OCI-LY3 (cell line): ENCODE results near the gene MRPS5.

ENCODE experiments used
- H2AFZ ChIP-seq: fragments of 200-600, 300-600 bp; shearing (Covaris generic); 2 replicates; pipeline ENCODE4 v1.6.0; 2014; ENCODE audit warnings: antibody characterized with exemption, low read depth, low read length
- H3K27ac ChIP-seq: fragments of 200-600, 300-600 bp; sonication (generic); 2 replicates; pipeline ENCODE4 v1.5.1; 2014; ENCODE audit warnings: mild to moderate bottlenecking, low read length, moderate library complexity, mixed read lengths
- H3K27me3 ChIP-seq: fragments of 200-600, 300-600 bp; sonication (generic); 2 replicates; pipeline ENCODE4 v1.6.1; 2014; ENCODE audit warnings: low read depth, low read length, mixed read lengths
- H3K36me3 ChIP-seq: fragments of 200-600, 300-600 bp; sonication (generic); replicated peaks from 2 replicates; pipeline ENCODE3; 2014; ENCODE audit warnings: low read depth, low read length, mixed read lengths
- H3K4me1 ChIP-seq: fragments of 300-600, 200-600 bp; sonication (generic); 2 replicates; pipeline ENCODE4 v1.6.1; 2014; ENCODE audit warnings: low read length, mixed read lengths
- H3K4me2 ChIP-seq: fragments of 200-600, 300-600 bp; sonication (generic); 2 replicates; pipeline ENCODE4 v1.6.1; 2014; ENCODE audit warnings: low read length, mixed read lengths
- H3K4me3 ChIP-seq: fragments of 300-600, 200-600 bp; sonication (generic); 2 replicates; pipeline ENCODE4 v1.5.1; 2014; ENCODE audit warnings: antibody characterized with exemption, mild to moderate bottlenecking, low read length, moderate library complexity
- H3K79me2 ChIP-seq: fragments of 300-600, 200-600 bp; shearing (Covaris generic); 2 replicates; pipeline ENCODE4 v1.6.1; 2014; ENCODE audit warnings: mild to moderate bottlenecking, low read length, mixed read lengths
- H3K9ac ChIP-seq: fragments of 300-600, 200-600 bp; shearing (Covaris generic); 2 replicates; pipeline ENCODE4 v1.6.0; 2014; ENCODE audit warnings: mild to moderate bottlenecking, low read length, moderate library complexity
- H3K9me3 ChIP-seq: fragments of 200-600, 300-600 bp; shearing (Covaris generic); 2 replicates; pipeline ENCODE4 v1.6.1; 2014; ENCODE audit warnings: low read length, mixed read lengths; ENCODE audit not compliant: insufficient read depth
- H4K20me1 ChIP-seq: fragments of 200-600, 300-600 bp; sonication (generic); 2 replicates; pipeline ENCODE4 v1.6.1; 2016; ENCODE audit warnings: low read length, mixed read lengths; ENCODE audit not compliant: insufficient read depth
- CTCF ChIP-seq: fragments of 200-600, 300-600 bp; sonication (generic); IDR thresholded peaks from 2 replicates; pipeline ENCODE4 v1.5.1; 2014; ENCODE audit warnings: antibody characterized with exemption, low read length, low read depth
- EZH2phosphoT487 ChIP-seq: fragments of 200-600 bp; shearing (Covaris generic); IDR thresholded peaks from 2 replicates; pipeline ENCODE4 v1.6.1; 2018; ENCODE audit warnings: antibody characterized with exemption, mixed run types, low read depth

MRPS5 gene

GRCh38 chr2:95165030-95165370 is 43.4 kb upstream of the MRPS5 start:
- Histone ChIP-seq H3K4me1 (peaks cover 11% of the 10 kb centered on the region), H3K27me3 (no peaks in the 10 kb centered on the region), H4K20me1 (no peaks in the 10 kb centered on the region), H3K9ac (peak overlapping the region; percentile 87), H3K27ac (peak overlapping the region; percentile 49), H3K4me3 (peak overlapping the region; percentile 88), H3K36me3 (peaks cover 8% of the 10 kb centered on the region), H3K79me2 (peaks cover 12% of the 10 kb centered on the region), H2AFZ (peak overlapping the region; percentile 90; the same call in 1 of the 2 replicates), H3K4me2 (peak overlapping the region; percentile 68), H3K9me3 (no peaks in the 10 kb centered on the region)
- TF ChIP-seq CTCF (no peak), EZH2phosphoT487 (no peak)

GRCh38 chr2:95159690-95160449 is 38.3 kb upstream of the MRPS5 start, which contains the start of gene ZNF514:
TSS of gene ZNF514 (minus strand) at chr2:95159848. CDS start at chr2:95153253, 6,595 bp downstream.
- H3K27ac ChIP-seq, result no peak within 1 kb of the TSS
- H2AFZ ChIP-seq, result peak within 1 kb of the TSS; percentile 54; the same call in 1 of the 2 replicates
- peak within 1 kb of the TSS; percentile 80 for H3K4me3 ChIP-seq
- H3K27me3 ChIP-seq, result no peaks in the 10 kb centered on the region
- H3K9me3 ChIP-seq, result no peaks in the 10 kb centered on the region
- H3K4me2 ChIP-seq, result peak within 1 kb of the TSS; percentile 75
- TF ChIP-seq EZH2phosphoT487 (no peak), CTCF (no peak)
- no peaks in the 10 kb centered on the region; the same call in 1 of the 2 replicates for H3K79me2 ChIP-seq
- H3K9ac ChIP-seq, result peak within 1 kb of the TSS; percentile 30
- no peaks in the 10 kb centered on the region for H4K20me1 ChIP-seq
- H3K36me3 ChIP-seq, result peaks cover 12% of the 10 kb centered on the region
- H3K4me1 ChIP-seq, result peaks cover 5% of the 10 kb centered on the region

- TF ChIP-seq EZH2phosphoT487 (no peak), CTCF (no peak)
- Histone ChIP-seq H3K27me3 (no peaks in the 10 kb centered on the region), H3K4me2 (peak overlapping the region; percentile 58), H3K9ac (peak overlapping the region; percentile 30; the same call in 1 of the 2 replicates), H3K36me3 (peaks cover 12% of the 10 kb centered on the region), H3K4me1 (no peaks in the 10 kb centered on the region; the same call in 1 of the 2 replicates), H3K4me3 (peak overlapping the region; percentile 75), H3K79me2 (no peaks in the 10 kb centered on the region), H2AFZ (no peak overlapping the region), H4K20me1 (no peaks in the 10 kb centered on the region), H3K27ac (no peak overlapping the region), H3K9me3 (no peaks in the 10 kb centered on the region)
Measured at GRCh38 chr2:95158891-95159619, 37.4 kb upstream of the MRPS5 start.

GRCh38 chr2:95158441-95158840 is 36.8 kb upstream of the MRPS5 start:
- no peaks in the 10 kb centered on the region for H3K4me1 ChIP-seq
- H3K79me2 ChIP-seq, result no peaks in the 10 kb centered on the region
- TF ChIP-seq CTCF, result no peak
- TF ChIP-seq EZH2phosphoT487, result no peak
- H4K20me1 ChIP-seq, result no peaks in the 10 kb centered on the region
- no peaks in the 10 kb centered on the region for H3K27me3 ChIP-seq
- no peak overlapping the region for H3K27ac ChIP-seq
- peaks cover 12% of the 10 kb centered on the region for H3K36me3 ChIP-seq
- H3K9me3 ChIP-seq, result no peaks in the 10 kb centered on the region
- H3K4me2 ChIP-seq, result no peak overlapping the region
- H3K9ac ChIP-seq, result no peak overlapping the region
- H2AFZ ChIP-seq, result no peak overlapping the region
- H3K4me3 ChIP-seq, result no peak overlapping the region
